ENCODE results near the gene SPAG17.

DNA sequence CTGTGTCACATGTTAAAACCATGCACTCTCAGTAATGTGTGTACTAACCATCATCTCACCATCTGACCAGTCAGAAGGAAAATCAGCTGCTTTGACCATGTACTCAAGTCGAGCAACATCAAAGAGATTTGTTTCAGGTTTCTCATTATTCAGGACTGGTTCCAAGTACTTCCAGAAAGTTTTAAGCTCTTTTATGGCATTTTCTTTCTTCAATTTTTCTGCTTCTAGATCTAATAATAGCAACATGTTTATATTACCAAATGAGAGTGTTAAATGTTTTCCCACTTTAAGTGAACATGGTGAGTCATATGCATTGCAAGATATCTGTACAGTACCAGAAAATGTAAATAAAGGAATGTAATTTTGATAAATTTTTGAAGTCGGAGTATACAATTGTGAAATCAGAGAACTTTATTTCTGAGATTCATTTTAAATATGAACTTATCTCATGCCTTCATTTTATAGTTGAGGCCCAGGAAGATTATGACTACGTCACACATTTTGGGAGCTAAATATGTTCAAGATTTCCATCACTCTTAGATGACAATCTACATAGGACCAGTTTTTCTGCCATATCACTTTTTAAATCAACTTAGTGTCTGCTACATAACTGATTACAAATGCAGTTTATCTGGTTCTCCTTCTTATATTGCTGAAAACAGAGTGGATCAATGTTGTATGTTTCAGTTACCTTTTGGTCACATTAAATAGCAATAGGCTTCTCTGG is 87.2 kb downstream of the SPAG17 start:
- TF ChIP-seq, protein P1, sequence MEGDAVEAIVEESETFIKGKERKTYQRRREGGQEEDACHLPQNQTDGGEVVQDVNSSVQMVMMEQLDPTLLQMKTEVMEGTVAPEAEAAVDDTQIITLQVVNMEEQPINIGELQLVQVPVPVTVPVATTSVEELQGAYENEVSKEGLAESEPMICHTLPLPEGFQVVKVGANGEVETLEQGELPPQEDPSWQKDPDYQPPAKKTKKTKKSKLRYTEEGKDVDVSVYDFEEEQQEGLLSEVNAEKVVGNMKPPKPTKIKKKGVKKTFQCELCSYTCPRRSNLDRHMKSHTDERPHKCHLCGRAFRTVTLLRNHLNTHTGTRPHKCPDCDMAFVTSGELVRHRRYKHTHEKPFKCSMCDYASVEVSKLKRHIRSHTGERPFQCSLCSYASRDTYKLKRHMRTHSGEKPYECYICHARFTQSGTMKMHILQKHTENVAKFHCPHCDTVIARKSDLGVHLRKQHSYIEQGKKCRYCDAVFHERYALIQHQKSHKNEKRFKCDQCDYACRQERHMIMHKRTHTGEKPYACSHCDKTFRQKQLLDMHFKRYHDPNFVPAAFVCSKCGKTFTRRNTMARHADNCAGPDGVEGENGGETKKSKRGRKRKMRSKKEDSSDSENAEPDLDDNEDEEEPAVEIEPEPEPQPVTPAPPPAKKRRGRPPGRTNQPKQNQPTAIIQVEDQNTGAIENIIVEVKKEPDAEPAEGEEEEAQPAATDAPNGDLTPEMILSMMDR (optimal IDR thresholded peaks at IDR 0.05 in 1 of 3, IDR thresholded peaks at IDR 0.05 in 1 of 3, conservative IDR thresholded peaks at IDR 0.05 in 1 of 3; ENCODE audit: extremely low read depth in 1 of 3, insufficient read depth in 2 of 3, low read length in 3 of 3): no peak
- no peak for TF ChIP-seq EZH2 (IDR thresholded peaks at IDR 0.05; ENCODE audit: low read length)
